Measurements from ENCODE around the gene CUL1.

- no peak for TF ChIP-seq POLR2A (IDR thresholded peaks at IDR 0.05; ENCODE audit: low read depth)
- TF ChIP-seq POLR2AphosphoS5 (IDR thresholded peaks at IDR 0.05): no peak
- TF ChIP-seq, protein P1, sequence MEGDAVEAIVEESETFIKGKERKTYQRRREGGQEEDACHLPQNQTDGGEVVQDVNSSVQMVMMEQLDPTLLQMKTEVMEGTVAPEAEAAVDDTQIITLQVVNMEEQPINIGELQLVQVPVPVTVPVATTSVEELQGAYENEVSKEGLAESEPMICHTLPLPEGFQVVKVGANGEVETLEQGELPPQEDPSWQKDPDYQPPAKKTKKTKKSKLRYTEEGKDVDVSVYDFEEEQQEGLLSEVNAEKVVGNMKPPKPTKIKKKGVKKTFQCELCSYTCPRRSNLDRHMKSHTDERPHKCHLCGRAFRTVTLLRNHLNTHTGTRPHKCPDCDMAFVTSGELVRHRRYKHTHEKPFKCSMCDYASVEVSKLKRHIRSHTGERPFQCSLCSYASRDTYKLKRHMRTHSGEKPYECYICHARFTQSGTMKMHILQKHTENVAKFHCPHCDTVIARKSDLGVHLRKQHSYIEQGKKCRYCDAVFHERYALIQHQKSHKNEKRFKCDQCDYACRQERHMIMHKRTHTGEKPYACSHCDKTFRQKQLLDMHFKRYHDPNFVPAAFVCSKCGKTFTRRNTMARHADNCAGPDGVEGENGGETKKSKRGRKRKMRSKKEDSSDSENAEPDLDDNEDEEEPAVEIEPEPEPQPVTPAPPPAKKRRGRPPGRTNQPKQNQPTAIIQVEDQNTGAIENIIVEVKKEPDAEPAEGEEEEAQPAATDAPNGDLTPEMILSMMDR (IDR thresholded peaks at IDR 0.05): no peak
- no peak for TF ChIP-seq EP300 (IDR thresholded peaks at IDR 0.05)
Observed at GRCh38 chr7:148738737-148739535, 40.2 kb downstream of the CUL1 start.

All from esophagus muscularis mucosa (tissue), 4 donors.